AG09309 (cell line): ENCODE data around the gene TSC1.
"Not testable (repeated sequence)": the region's sequence is repeated elsewhere in the genome, so short reads cannot be mapped to it uniquely, and the experiment has no call there.

Source experiments
- DNase-seq: peaks from one replicate; pipeline ENCODE4 v3.0.0-alpha.2; 2010; ENCODE audit warnings: low read depth
- H3K4me3 ChIP-seq: 2 replicates; pipeline ENCODE4 v1.5.1; 2011; ENCODE audit warnings: mild to moderate bottlenecking, low read depth, low read length, moderate library complexity; ENCODE audit not compliant: control insufficient read depth
- CTCF ChIP-seq: IDR thresholded peaks from 2 replicates; pipeline ENCODE4 v1.5.1; 2011; ENCODE audit warnings: mild to moderate bottlenecking, low read depth, low read length, inconsistent platforms; ENCODE audit not compliant: insufficient read depth, control insufficient read depth; ENCODE audit errors: missing control alignments

The TSC1 gene

DNA sequence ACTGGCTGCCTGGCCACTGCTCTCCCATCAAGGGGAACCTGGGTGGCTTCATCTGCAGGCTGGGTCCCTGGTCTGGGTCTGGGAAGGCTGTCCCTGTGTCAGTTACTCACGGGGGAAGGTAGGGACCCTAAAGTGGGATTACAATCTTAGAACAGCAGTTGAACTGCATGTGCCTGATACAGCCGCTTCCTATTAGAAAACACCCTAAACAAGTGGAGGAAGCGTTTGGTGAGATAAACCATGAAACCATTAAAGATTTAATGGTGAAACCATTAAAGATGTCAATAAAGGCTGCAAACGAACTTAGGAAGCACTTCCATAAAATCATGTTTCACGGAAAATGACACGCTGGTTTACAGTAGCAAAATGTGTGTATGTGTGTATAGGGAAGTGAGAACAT, 31.5 kb upstream of the TSC1 start:
- H3K4me3 ChIP-seq = no peak overlapping the region
- DNase-seq = no peak
- no peak for TF ChIP-seq CTCF

DNA sequence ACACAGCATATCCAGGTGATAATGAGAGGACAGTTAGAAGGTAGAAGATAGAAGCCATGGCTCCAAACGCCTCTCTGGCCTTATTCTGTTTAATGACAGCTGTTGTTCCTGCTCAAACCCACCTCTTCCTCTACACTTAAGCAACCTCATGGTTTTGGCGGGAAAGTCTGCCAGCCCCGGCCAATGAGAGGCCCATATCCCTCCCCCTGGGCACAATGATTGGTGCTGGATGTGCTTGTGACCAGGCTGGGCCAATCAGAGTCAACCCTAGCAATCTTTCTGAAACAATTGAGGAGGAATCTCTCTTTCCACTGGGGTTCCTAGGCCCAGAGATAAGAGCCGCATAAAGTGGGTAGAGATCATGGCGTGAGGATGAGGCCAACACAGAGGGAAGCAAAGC, 29.3 kb upstream of the TSC1 start:
- no peak overlapping the region for H3K4me3 ChIP-seq
- DNase-seq = no peak
- no peak for TF ChIP-seq CTCF

DNA sequence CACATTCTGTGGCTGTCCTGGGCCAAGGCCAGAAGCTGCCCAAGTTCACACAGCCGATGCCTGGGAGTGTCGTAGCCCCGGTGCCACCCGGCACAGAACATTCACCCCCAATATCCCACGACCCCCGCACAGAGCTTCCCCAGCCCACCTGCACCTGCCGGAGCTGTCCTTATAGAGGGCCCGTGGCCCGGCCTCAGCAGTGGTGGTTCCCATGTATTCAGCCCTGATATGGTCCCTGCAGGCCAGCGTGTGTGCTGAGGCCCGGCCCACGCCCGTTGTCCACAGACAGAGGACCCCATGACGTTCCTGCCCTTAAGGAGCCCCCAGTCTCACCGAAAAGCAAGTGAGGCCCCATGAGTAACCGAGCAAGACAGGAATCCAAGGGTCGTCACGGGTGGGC, 28.8 kb upstream of the TSC1 start:
- H3K4me3 ChIP-seq = no peak overlapping the region
- TF ChIP-seq CTCF = no peak
- no peak for DNase-seq

- no peak for TF ChIP-seq CTCF
- DNase-seq = no peak
- H3K4me3 ChIP-seq = no peak overlapping the region
These were observed 26.1 kb upstream of the TSC1 start for GRCh38 chr9:132970324-132971062.

- no peak for DNase-seq
These were observed 25.4 kb upstream of the TSC1 start for GRCh38 chr9:132969783-132970182.

GRCh38 chr9:132967908-132968307, 23.5 kb upstream of the TSC1 start:
- not testable (repeated sequence) for H3K4me3 ChIP-seq, DNase-seq

More at GRCh38 chr9:132969783-132970182, 25.4 kb upstream of the TSC1 start:
- no peak for TF ChIP-seq CTCF
- H3K4me3 ChIP-seq = no peak overlapping the region

DNA sequence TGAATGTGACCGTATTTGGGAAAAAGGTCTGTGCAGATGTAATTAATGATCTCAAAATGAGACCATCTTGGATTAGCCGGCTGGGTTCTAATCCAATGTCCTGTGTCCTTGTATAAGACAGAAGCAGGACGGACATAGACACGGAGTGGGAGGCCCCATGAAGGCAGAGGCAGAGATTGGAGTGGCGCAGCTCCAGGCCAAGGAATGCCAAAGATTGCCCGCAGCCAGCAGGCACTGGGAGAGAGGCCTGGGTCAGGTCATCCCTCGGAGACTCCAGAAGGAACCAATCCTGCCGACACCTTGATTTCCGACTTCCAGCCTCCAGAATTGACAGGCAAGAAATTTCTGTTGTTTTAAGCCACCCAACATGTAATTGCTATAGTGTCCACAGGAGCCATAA, 21.1 kb upstream of the TSC1 start:
- no peak for TF ChIP-seq CTCF
- no peak overlapping the region for H3K4me3 ChIP-seq
- no peak for DNase-seq
